GM23338 (cell line): ENCODE results near the gene SLC25A15. TPM values are rescaled to one million over a fixed set of nuclear protein-coding genes. Genes with fewer than 3 reads are reported as not detected.

Experiments
- ATAC-seq: fragments of 200-7000 bp; cut with Tn5 transposase; 3 replicates; pipeline ENCODE4 v1.9.1; 2020
- DNase-seq: peaks from one replicate; pipeline ENCODE4 v3.0.0-alpha.2; 2015; ENCODE audit warnings: low spot score
- H2AFZ ChIP-seq: fragments of 200-600 bp; sonication (generic); 2 replicates; pipeline ENCODE4 v1.8.0; 2016; ENCODE audit warnings: antibody characterized with exemption, mild to moderate bottlenecking, moderate library complexity
- H3F3A ChIP-seq: fragments of 200-600 bp; sonication (generic); replicated peaks from 2 replicates; pipeline ENCODE4 v1.8.0; 2017; ENCODE audit warnings: antibody characterized with exemption, mixed run types, low read depth
- H3K27ac ChIP-seq: fragments of 200-600 bp; sonication (generic); 2 replicates; pipeline ENCODE4 v1.6.1; 2016; ENCODE audit warnings: low read depth
- H3K27me3 ChIP-seq: fragments of 200-600 bp; sonication (generic); 2 replicates; pipeline ENCODE4 v1.8.0; 2016; ENCODE audit warnings: mild to moderate bottlenecking, mixed run types, moderate library complexity; ENCODE audit not compliant: insufficient read depth
- H3K36me3 ChIP-seq: fragments of 200-600 bp; sonication (generic); 2 replicates; pipeline ENCODE4 v1.8.0; 2016; ENCODE audit warnings: mild to moderate bottlenecking; ENCODE audit not compliant: insufficient read depth
- H3K4me1 ChIP-seq: fragments of 200-600 bp; sonication (generic); 2 replicates; pipeline ENCODE4 v1.8.0; 2016; ENCODE audit warnings: mild to moderate bottlenecking, moderate library complexity; ENCODE audit not compliant: insufficient read depth
- H3K4me2 ChIP-seq: fragments of 200-600 bp; sonication (generic); 2 replicates; pipeline ENCODE4 v1.7.1; 2017; ENCODE audit warnings: mixed run types
- H3K4me3 ChIP-seq: fragments of 200-600 bp; sonication (generic); 2 replicates; pipeline ENCODE4 v1.6.1; 2016; ENCODE audit warnings: mixed run types
- H3K79me2 ChIP-seq: fragments of 200-600 bp; sonication (generic); replicated peaks from 2 replicates; pipeline ENCODE4 v1.8.0; 2017; ENCODE audit warnings: mild to moderate bottlenecking; ENCODE audit not compliant: insufficient read depth
- H3K9me2 ChIP-seq: fragments of 200-600 bp; sonication (generic); 2 replicates; pipeline ENCODE4 v1.8.0; 2017; ENCODE audit not compliant: insufficient read depth
- H4K20me1 ChIP-seq: fragments of 200-600 bp; sonication (generic); replicated peaks from 2 replicates; pipeline ENCODE4 v1.8.0; 2017; ENCODE audit warnings: mild to moderate bottlenecking; ENCODE audit not compliant: insufficient read depth
- H3K27ac Mint-ChIP-seq: 2 replicates; pipeline ENCODE4 v1.8.0; 2020; ENCODE audit warnings: inconsistent platforms, mild to moderate bottlenecking, moderate library complexity, mixed read lengths
- H3K27me3 Mint-ChIP-seq: 3 replicates; pipeline ENCODE4 v1.8.0; 2022; ENCODE audit warnings: low read depth, mild to moderate bottlenecking, moderate library complexity, mixed read lengths, inconsistent platforms; ENCODE audit not compliant: insufficient read depth, poor library complexity
- H3K36me3 Mint-ChIP-seq: 3 replicates; pipeline ENCODE4 v1.8.0; 2021; ENCODE audit warnings: low read depth, mild to moderate bottlenecking, inconsistent platforms, moderate library complexity, mixed read lengths
- H3K4me1 Mint-ChIP-seq: 3 replicates; pipeline ENCODE4 v1.8.0; 2020; ENCODE audit warnings: mild to moderate bottlenecking, inconsistent platforms, mixed read lengths
- H3K4me3 Mint-ChIP-seq: 3 replicates; pipeline ENCODE4 v1.8.0; 2021; ENCODE audit warnings: moderate library complexity, mild to moderate bottlenecking, inconsistent platforms, mixed read lengths
- H3K9me3 Mint-ChIP-seq: 3 replicates; pipeline ENCODE4 v1.8.0; 2020; ENCODE audit warnings: moderate library complexity, mild to moderate bottlenecking, inconsistent platforms, mixed read lengths
- CREB1 ChIP-seq: fragments of 250-450 bp; sonication (Bioruptor Pico); IDR thresholded peaks from 2 replicates; pipeline ENCODE4 v1.5.0; 2020; ENCODE audit warnings: low read depth, mild to moderate bottlenecking, moderate library complexity
- CTCF ChIP-seq, 2 experiments: fragments of 200-600 bp in 1 of 2; sonication (generic) in 1 of 2; conservative IDR thresholded peaks; 2 replicates each; pipeline versions ENCODE4 v1.5.1 to v1.6.1; 2016 to 2017; ENCODE audit warnings: antibody characterized with exemption in 2 of 2, low read depth in 2 of 2, mild to moderate bottlenecking in 2 of 2, moderate library complexity in 1 of 2
- EZH2 ChIP-seq: fragments of 200-600 bp; sonication (generic); IDR thresholded peaks from one replicate; pipeline ENCODE4 v1.8.0; 2017; ENCODE audit warnings: antibody characterized with exemption, mild to moderate bottlenecking, low read depth; ENCODE audit not compliant: unreplicated experiment
- EZH2phosphoT487 ChIP-seq: fragments of 200-600 bp; sonication (generic); IDR thresholded peaks from one replicate; pipeline ENCODE4 v1.8.1; 2018; ENCODE audit warnings: antibody characterized with exemption; ENCODE audit not compliant: unreplicated experiment
- JUNB ChIP-seq: IDR thresholded peaks from one replicate; pipeline ENCODE4 v1.6.1; 2016; ENCODE audit warnings: antibody characterized with exemption; ENCODE audit not compliant: unreplicated experiment
- NANOG ChIP-seq: IDR thresholded peaks from 2 replicates; pipeline ENCODE4 v1.6.1; 2016; ENCODE audit warnings: antibody characterized with exemption, borderline replicate concordance
- POLR2AphosphoS5 ChIP-seq: IDR thresholded peaks from 2 replicates; pipeline ENCODE4 v1.6.1; 2016; ENCODE audit warnings: antibody characterized with exemption, low read depth
- REST ChIP-seq: IDR thresholded peaks from one replicate; pipeline ENCODE4 v1.6.1; 2018; ENCODE audit warnings: antibody characterized with exemption; ENCODE audit not compliant: unreplicated experiment
- STAT1 ChIP-seq: IDR thresholded peaks from one replicate; pipeline ENCODE4 v1.6.1; 2016; ENCODE audit warnings: antibody characterized with exemption; ENCODE audit not compliant: unreplicated experiment
- ZNF114 ChIP-seq: fragments of 250-450 bp; sonication (Bioruptor Pico); IDR thresholded peaks from 2 replicates; pipeline ENCODE4 v1.5.0; 2020; ENCODE audit warnings: mild to moderate bottlenecking, moderate library complexity
- ZNF331 ChIP-seq: fragments of 250-450 bp; sonication (Bioruptor Pico); IDR thresholded peaks from 2 replicates; pipeline ENCODE4 v1.5.0; 2020; ENCODE audit warnings: low read depth, mild to moderate bottlenecking, moderate library complexity
- polyA plus RNA-seq: library from polyadenylated mRNA; unstranded; fragments of >200 nt; fragmentation: Nextera tagmentation; extraction: Ambion mirVana; gene quantifications from 2 replicates; pipeline ENCODE4 v1.2.1, GENCODE V29; 2016
- total RNA-seq: library from RNA; depleted of rRNA; stranded (reverse); fragments of >200 nt; shearing (Covaris generic); gene quantifications from 2 replicates; pipeline ENCODE4 v1.2.3, GENCODE V29; 2014
- TF ChIP-seq, protein P1 (sequence below): IDR thresholded peaks from 2 replicates; pipeline ENCODE4 v1.6.1; 2016; ENCODE audit warnings: antibody characterized with exemption
- TF ChIP-seq, protein P2 (sequence below): fragments of 250-450 bp; sonication (Bioruptor Pico); IDR thresholded peaks from 2 replicates; pipeline ENCODE4 v1.5.0; 2020; ENCODE audit warnings: mild to moderate bottlenecking, moderate library complexity

Gene SLC25A15
- total and polyA plus RNA-seq, 2 experiments from 2014 or later, result 6.5 to 32.6 TPM

- Histone ChIP-seq H2AFZ (peak overlapping the region; percentile 24; the same call in 1 of the 2 replicates), H3K4me2 (no peak overlapping the region), H3K9me2 (no peaks in the 10 kb centered on the region), H3K79me2 (peaks cover 11% of the 10 kb centered on the region), H3K4me1 (peaks cover 5% of the 10 kb centered on the region), H3K27ac (no peak overlapping the region), H3K27me3 (no peaks in the 10 kb centered on the region), H3F3A (no peaks in the 10 kb centered on the region), H3K36me3 (no peaks in the 10 kb centered on the region), H4K20me1 (no peaks in the 10 kb centered on the region), H3K4me3 (no peak overlapping the region)
- Mint-ChIP-seq H3K4me1 (peaks cover 13% of the 10 kb centered on the region), H3K27ac (no peak overlapping the region), H3K36me3 (no peaks in the 10 kb centered on the region), H3K27me3 (peaks cover 2% of the 10 kb centered on the region), H3K9me3 (no peaks in the 10 kb centered on the region), H3K4me3 (no peak overlapping the region)
- DNase-seq, result no peak
- ATAC-seq, result no peak
- TF ChIP-seq REST, result no peak
- no peak for TF ChIP-seq EZH2phosphoT487
- no peak for TF ChIP-seq CREB1 (CRISPR knock-in tag)
- no peak for TF ChIP-seq ZNF331 (CRISPR knock-in tag)
- TF ChIP-seq, protein P1, sequence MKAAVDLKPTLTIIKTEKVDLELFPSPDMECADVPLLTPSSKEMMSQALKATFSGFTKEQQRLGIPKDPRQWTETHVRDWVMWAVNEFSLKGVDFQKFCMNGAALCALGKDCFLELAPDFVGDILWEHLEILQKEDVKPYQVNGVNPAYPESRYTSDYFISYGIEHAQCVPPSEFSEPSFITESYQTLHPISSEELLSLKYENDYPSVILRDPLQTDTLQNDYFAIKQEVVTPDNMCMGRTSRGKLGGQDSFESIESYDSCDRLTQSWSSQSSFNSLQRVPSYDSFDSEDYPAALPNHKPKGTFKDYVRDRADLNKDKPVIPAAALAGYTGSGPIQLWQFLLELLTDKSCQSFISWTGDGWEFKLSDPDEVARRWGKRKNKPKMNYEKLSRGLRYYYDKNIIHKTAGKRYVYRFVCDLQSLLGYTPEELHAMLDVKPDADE, result no peak
- TF ChIP-seq, protein P2, sequence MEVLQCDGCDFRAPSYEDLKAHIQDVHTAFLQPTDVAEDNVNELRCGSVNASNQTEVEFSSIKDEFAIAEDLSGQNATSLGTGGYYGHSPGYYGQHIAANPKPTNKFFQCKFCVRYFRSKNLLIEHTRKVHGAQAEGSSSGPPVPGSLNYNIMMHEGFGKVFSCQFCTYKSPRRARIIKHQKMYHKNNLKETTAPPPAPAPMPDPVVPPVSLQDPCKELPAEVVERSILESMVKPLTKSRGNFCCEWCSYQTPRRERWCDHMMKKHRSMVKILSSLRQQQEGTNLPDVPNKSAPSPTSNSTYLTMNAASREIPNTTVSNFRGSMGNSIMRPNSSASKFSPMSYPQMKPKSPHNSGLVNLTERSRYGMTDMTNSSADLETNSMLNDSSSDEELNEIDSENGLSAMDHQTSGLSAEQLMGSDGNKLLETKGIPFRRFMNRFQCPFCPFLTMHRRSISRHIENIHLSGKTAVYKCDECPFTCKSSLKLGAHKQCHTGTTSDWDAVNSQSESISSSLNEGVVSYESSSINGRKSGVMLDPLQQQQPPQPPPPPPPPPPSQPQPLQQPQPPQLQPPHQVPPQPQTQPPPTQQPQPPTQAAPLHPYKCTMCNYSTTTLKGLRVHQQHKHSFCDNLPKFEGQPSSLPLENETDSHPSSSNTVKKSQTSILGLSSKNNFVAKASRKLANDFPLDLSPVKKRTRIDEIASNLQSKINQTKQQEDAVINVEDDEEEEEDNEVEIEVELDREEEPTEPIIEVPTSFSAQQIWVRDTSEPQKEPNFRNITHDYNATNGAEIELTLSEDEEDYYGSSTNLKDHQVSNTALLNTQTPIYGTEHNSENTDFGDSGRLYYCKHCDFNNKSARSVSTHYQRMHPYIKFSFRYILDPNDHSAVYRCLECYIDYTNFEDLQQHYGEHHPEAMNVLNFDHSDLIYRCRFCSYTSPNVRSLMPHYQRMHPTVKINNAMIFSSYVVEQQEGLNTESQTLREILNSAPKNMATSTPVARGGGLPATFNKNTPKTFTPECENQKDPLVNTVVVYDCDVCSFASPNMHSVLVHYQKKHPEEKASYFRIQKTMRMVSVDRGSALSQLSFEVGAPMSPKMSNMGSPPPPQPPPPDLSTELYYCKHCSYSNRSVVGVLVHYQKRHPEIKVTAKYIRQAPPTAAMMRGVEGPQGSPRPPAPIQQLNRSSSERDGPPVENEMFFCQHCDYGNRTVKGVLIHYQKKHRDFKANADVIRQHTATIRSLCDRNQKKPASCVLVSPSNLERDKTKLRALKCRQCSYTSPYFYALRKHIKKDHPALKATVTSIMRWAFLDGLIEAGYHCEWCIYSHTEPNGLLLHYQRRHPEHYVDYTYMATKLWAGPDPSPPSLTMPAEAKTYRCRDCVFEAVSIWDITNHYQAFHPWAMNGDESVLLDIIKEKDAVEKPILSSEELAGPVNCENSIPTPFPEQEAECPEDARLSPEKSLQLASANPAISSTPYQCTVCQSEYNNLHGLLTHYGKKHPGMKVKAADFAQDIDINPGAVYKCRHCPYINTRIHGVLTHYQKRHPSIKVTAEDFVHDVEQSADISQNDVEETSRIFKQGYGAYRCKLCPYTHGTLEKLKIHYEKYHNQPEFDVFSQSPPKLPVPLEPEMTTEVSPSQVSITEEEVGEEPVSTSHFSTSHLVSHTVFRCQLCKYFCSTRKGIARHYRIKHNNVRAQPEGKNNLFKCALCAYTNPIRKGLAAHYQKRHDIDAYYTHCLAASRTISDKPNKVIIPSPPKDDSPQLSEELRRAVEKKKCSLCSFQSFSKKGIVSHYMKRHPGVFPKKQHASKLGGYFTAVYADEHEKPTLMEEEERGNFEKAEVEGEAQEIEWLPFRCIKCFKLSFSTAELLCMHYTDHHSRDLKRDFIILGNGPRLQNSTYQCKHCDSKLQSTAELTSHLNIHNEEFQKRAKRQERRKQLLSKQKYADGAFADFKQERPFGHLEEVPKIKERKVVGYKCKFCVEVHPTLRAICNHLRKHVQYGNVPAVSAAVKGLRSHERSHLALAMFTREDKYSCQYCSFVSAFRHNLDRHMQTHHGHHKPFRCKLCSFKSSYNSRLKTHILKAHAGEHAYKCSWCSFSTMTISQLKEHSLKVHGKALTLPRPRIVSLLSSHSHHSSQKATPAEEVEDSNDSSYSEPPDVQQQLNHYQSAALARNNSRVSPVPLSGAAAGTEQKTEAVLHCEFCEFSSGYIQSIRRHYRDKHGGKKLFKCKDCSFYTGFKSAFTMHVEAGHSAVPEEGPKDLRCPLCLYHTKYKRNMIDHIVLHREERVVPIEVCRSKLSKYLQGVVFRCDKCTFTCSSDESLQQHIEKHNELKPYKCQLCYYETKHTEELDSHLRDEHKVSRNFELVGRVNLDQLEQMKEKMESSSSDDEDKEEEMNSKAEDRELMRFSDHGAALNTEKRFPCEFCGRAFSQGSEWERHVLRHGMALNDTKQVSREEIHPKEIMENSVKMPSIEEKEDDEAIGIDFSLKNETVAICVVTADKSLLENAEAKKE (CRISPR knock-in tag), result no peak
- TF ChIP-seq CTCF (conservative IDR thresholded peaks at IDR 0.05; ENCODE audit: low read depth in 2 of 2), result no peak
- TF ChIP-seq STAT1, result no peak
- TF ChIP-seq EZH2, result no peak
- TF ChIP-seq JUNB, result no peak
- TF ChIP-seq ZNF114 (CRISPR knock-in tag), result no peak
- TF ChIP-seq POLR2AphosphoS5, result no peak
- TF ChIP-seq NANOG, result no peak
Measured at GRCh38 chr13:40774672-40775071, 14.7 kb upstream of the SLC25A15 start.
